SJCRH30 (cell line): ENCODE data around the gene B3GAT1. TPM values are rescaled to one million over a fixed set of nuclear protein-coding genes. Genes with fewer than 3 reads are reported as not detected.
"Not testable (repeated sequence)": the region's sequence is repeated elsewhere in the genome, so short reads cannot be mapped to it uniquely, and the experiment has no call there.

Experiments
- DNase-seq, 2 experiments: peaks; one replicate each; pipeline ENCODE4 v3.0.0-alpha.2; 2015 to 2020
- H3K27ac ChIP-seq: fragments of 250-450 bp; sonication (Bioruptor Pico); 2 replicates; pipeline ENCODE4 v1.5.1; 2020; ENCODE audit warnings: mild to moderate bottlenecking, moderate library complexity
- H3K27me3 ChIP-seq: fragments of 250-450 bp; sonication (Bioruptor Pico); 2 replicates; pipeline ENCODE4 v1.5.1; 2020; ENCODE audit warnings: mild to moderate bottlenecking, moderate library complexity
- H3K36me3 ChIP-seq: fragments of 250-450 bp; sonication (Bioruptor Pico); 2 replicates; pipeline ENCODE4 v1.5.1; 2020; ENCODE audit warnings: mild to moderate bottlenecking, moderate library complexity
- H3K4me1 ChIP-seq: fragments of 250-450 bp; sonication (Bioruptor Pico); 2 replicates; pipeline ENCODE4 v1.5.1; 2020; ENCODE audit warnings: mild to moderate bottlenecking, moderate library complexity
- H3K4me3 ChIP-seq: fragments of 250-450 bp; sonication (Bioruptor Pico); 2 replicates; pipeline ENCODE4 v1.5.1; 2020; ENCODE audit warnings: mild to moderate bottlenecking, moderate library complexity
- H3K9me3 ChIP-seq: fragments of 250-450 bp; sonication (Bioruptor Pico); replicated peaks from 2 replicates; pipeline ENCODE4 v1.5.1; 2020; ENCODE audit warnings: mild to moderate bottlenecking, moderate library complexity
- total RNA-seq: library from RNA; depleted of rRNA; stranded (reverse); fragments of >200 nt; shearing (Covaris generic); gene quantifications from 2 replicates; pipeline ENCODE4 v1.2.3, GENCODE V29; 2014; rRNA removed

Gene B3GAT1, protein sequence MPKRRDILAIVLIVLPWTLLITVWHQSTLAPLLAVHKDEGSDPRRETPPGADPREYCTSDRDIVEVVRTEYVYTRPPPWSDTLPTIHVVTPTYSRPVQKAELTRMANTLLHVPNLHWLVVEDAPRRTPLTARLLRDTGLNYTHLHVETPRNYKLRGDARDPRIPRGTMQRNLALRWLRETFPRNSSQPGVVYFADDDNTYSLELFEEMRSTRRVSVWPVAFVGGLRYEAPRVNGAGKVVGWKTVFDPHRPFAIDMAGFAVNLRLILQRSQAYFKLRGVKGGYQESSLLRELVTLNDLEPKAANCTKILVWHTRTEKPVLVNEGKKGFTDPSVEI
- not detected in 2 replicates for total RNA-seq

DNA sequence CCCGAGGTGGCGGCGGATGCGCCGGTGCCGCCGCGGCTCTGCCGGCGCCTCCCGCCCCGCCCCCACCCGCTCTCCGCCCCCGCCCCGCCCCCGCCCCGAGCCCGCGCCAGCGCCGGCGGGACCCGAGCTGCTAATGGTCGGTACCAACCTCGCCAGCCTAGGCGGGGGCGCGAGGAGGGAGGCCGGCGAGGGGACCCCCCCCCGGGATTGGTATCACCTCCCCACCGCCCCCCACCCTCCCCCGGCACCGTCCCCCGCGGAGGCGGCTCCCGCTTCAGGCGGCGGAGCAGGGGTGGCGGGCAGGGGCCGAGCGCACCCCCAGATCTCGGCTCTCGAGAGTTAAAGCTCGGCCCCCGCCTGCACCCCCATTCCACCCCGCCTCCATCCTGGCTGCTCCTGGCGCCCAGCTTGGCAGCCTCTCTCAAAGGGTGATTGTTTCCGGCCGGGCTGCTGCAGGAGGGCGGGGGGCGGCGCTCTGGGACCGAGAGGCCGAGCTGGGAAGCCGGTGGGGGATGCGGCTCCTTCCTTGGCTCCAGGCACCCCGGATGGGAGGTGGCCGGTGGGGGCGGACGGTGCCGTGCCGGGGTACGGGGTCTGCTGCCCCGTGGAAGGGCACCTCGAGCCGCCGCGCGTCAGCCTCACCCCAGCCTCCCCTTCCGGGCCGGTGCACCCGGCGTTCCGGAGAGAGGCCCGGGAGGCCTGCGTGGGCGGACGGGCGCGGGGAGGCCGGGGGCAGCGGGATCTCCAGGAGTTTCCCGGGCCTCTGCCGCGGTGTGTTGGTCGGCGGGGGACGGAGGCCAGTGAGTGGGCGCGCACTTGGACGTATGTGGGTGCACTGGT lies at the start of gene B3GAT1:
TSS of gene B3GAT1 (minus strand) at position 40 of the 840 bp plus-strand sequence. CDS start 24,583 bp downstream, outside the sequence.
- Histone ChIP-seq H3K36me3 (no peaks in the 10 kb centered on the region), H3K27ac (no peak within 1 kb of the TSS), H3K9me3 (no peaks in the 10 kb centered on the region), H3K27me3 (no peaks in the 10 kb centered on the region), H3K4me3 (no peak within 1 kb of the TSS), H3K4me1 (no peaks in the 10 kb centered on the region)
- no peak for DNase-seq

DNA sequence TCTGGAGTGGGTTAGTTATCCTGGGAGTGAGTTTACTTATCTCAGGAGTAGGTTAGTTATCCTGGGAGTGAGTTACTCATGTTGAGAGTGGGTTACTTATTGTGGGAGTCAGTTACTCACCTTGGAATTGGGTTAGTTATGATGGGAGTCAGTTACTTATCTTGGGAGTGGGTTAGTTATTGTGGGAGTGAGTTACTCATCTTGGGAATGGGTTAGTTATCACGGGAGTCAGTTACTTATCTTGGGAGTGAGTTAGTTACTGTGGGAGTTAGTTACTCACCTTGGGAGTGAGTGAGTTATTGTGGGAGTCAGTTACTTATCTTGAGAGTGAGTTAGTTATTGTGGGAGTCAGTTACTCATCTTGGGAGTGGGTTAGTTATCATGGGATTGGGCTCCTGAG lies 49.6 kb upstream of the B3GAT1 start:
- Histone ChIP-seq H3K27ac (no peak overlapping the region), H3K4me3 (no peak overlapping the region)

DNA sequence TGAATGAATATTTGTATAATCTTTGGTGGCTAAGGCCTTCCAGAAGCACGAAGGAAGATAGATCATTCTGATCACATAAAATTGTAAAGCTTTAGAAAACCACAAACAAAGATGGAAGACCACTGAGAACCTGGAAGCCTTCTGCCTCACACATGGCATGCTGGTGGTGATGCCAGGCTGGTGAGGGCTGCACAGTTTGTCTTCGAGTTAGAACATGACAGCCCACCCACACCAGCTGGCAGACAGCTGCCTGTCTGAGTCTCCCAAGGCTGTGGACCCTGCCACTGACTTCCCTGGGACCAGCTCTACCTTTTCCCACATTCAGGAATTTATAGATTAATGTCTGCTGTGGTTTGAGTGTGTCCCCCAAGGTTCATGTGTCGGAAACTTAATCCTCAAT lies 48.8 kb upstream of the B3GAT1 start:
- no peaks in the 10 kb centered on the region for H3K36me3 ChIP-seq
- no peaks in the 10 kb centered on the region for H3K4me1 ChIP-seq
- no peak overlapping the region for H3K27ac ChIP-seq
- no peak overlapping the region for H3K4me3 ChIP-seq
- H3K27me3 ChIP-seq: no peaks in the 10 kb centered on the region
- DNase-seq: no peak
- H3K9me3 ChIP-seq: no peaks in the 10 kb centered on the region

More for the DNA sequence above, 49.6 kb upstream of the B3GAT1 start:
- H3K27me3 ChIP-seq: 0 out of 2 replicates have a peak, but pooled peaks cover 3% of the 10 kb centered on the region
- DNase-seq: no peak
- H3K36me3 ChIP-seq: no peaks in the 10 kb centered on the region
- no peaks in the 10 kb centered on the region for H3K4me1 ChIP-seq
- H3K9me3 ChIP-seq: no peaks in the 10 kb centered on the region

DNA sequence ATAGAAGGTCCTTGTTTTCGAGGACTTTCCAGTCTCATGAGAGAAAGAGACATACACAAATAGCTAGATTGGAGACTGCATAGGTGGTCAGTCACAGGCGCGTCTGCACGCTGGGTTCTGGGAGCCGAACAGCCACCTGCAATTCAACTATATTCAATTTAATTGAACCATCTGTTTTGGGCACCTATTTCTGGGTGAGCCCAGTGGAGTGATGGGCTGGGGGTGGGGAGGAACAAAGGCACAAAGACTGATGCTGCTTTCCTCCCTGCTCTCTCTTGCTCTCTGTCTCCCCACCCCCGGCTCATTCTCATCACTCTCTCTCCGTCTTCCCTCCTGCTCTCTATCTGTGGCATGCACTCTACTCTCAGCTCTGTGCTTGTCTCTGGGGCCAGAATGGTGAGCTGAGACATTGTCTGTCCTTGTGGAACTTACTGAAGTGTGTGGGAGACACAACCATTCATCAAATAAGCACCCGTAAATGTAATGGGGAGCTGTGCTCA lies 48.1 kb upstream of the B3GAT1 start:
- no peaks in the 10 kb centered on the region for H3K36me3 ChIP-seq
- H3K27ac ChIP-seq: no peak overlapping the region
- no peaks in the 10 kb centered on the region for H3K27me3 ChIP-seq
- H3K4me3 ChIP-seq: no peak overlapping the region
- DNase-seq: no peak
- H3K9me3 ChIP-seq: no peaks in the 10 kb centered on the region
- no peaks in the 10 kb centered on the region for H3K4me1 ChIP-seq

GRCh38 chr11:134459246-134460061 lies 47.4 kb upstream of the B3GAT1 start:
- Histone ChIP-seq H3K27me3 (no peaks in the 10 kb centered on the region), H3K27ac (no peak overlapping the region), H3K36me3 (no peaks in the 10 kb centered on the region), H3K9me3 (no peaks in the 10 kb centered on the region), H3K4me1 (no peaks in the 10 kb centered on the region), H3K4me3 (no peak overlapping the region)
- no peak for DNase-seq

DNA sequence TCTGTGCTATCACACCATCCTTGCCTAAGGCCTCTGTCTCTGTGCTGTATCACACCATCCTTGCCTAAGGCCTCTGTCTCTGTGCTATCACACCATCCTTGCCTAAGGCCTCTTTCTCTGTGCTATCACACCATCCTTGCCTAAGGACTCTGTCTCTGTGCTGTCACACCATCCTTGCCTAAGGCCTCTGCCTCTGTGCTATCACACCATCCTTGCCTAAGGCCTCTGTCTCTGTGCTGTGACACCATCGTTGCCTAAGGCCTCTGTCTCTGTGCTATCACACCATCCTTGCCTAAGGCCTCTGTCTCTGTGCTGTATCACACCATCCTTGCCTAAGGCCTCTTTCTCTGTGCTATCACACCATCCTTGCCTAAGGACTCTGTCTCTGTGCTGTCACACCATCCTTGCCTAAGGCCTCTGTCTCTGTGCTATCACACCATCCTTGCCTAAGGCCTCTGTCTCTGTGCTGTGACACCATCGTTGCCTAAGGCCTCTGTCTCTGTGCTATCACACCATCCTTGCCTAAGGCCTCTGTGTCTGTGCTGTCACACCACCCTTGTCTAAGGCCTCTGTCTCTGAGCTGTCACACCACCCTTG lies 45.5 kb upstream of the B3GAT1 start:
- H3K4me1 ChIP-seq, H3K9me3 ChIP-seq, H3K4me3 ChIP-seq, H3K36me3 ChIP-seq, H3K27ac ChIP-seq, DNase-seq, H3K27me3 ChIP-seq: not testable (repeated sequence)

- no peak overlapping the region for H3K4me3 ChIP-seq
- no peak for DNase-seq
- no peaks in the 10 kb centered on the region for H3K27me3 ChIP-seq
- no peaks in the 10 kb centered on the region for H3K4me1 ChIP-seq
- no peaks in the 10 kb centered on the region for H3K36me3 ChIP-seq
- no peaks in the 10 kb centered on the region for H3K9me3 ChIP-seq
- H3K27ac ChIP-seq: no peak overlapping the region
Measured at GRCh38 chr11:134455516-134455915, 43.5 kb upstream of the B3GAT1 start.

DNA sequence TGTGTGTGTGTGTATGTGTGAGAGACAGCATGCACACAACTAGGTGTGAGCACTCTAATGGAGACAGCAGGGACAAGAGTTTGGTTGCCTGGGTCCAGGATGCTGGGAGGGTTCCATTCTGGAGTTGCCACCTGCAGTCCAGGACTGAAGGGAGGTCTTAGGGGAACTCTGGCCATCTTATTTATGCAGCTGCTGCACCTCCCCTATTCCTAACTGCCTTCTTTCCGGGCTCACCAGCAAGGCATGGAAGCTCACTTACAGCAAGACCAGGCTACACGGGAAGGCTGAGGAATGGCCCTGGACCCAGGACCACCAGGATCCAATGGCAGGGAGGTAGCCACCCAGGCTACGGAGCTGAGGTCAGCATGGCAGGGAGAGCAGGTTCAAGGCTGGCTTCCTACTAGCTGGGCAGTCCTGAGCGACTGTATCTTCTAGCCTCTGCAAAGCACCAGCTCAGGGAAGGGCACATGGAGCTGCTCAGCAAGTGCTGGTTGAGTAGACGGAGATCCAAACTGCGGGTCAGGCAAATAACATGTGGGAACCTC lies 42.2 kb upstream of the B3GAT1 start:
- Histone ChIP-seq H3K4me1 (no peaks in the 10 kb centered on the region), H3K9me3 (no peaks in the 10 kb centered on the region), H3K27me3 (no peaks in the 10 kb centered on the region), H3K36me3 (no peaks in the 10 kb centered on the region), H3K4me3 (no peak overlapping the region), H3K27ac (no peak overlapping the region)
- no peak for DNase-seq

GRCh38 chr11:134453441-134453840 lies 41.4 kb upstream of the B3GAT1 start:
- Histone ChIP-seq H3K27ac (no peak overlapping the region), H3K27me3 (no peaks in the 10 kb centered on the region), H3K4me1 (no peaks in the 10 kb centered on the region), H3K4me3 (no peak overlapping the region), H3K9me3 (no peaks in the 10 kb centered on the region), H3K36me3 (no peaks in the 10 kb centered on the region)
- DNase-seq: no peak

DNA sequence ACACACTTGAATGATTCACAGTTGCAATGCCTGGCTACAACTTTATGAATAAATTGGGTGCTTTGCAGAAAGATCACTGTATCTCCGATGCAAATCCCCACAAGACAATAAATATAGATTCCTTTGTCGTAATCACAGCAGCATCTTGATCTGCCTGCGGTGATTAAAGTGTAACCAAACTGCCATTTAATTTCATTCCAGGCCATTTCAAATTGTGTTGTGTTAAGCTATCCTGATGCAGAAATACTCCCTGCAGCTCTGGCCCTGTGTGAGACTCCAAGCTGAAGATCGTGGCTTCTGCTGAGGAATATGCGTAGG lies 40.8 kb upstream of the B3GAT1 start:
- H3K36me3 ChIP-seq: no peaks in the 10 kb centered on the region
- H3K27me3 ChIP-seq: no peaks in the 10 kb centered on the region
- H3K27ac ChIP-seq: no peak overlapping the region
- H3K4me3 ChIP-seq: no peak overlapping the region
- no peaks in the 10 kb centered on the region for H3K4me1 ChIP-seq
- DNase-seq: no peak
- no peaks in the 10 kb centered on the region for H3K9me3 ChIP-seq

DNA sequence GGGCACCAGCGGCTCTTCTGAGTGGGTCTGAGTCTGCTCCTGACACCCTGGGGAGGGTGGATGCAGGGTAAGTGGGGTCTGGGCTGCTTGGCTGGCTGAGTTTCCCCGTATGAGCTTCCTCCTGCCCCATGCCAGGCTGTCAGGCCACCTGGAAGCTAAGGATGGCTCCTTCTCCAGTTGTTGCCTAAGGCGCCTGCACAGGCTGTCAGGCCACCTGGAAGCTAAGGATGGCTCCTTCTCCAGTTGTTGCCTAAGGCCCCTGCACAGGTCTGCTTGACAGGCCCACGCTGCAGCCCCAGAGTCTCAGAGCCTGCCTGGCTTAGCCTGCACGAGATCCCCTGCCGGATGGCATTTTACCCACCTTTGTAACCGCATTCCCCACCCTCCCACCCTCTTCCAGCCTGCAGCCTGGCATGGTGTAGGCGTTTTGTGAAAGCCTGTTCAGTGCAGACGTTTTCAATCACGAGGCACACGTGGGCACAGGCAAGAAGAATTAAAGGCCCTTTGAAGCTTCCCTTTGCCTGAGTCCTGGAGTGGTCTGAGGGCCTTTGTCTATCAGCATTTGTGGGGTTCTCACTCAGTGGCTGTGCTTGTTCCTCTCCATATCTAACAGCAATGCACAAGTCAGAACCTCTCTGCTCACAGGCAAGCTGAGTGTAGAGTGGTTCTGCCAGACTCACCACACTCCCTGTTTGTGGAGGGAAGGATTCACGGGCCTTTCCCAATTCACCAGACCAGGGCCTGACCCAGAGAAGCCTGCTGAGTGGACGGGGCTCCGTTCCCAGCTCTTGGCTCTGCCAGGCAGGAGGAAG lies 40.2 kb upstream of the B3GAT1 start:
- Histone ChIP-seq H3K27me3 (no peaks in the 10 kb centered on the region), H3K36me3 (no peaks in the 10 kb centered on the region), H3K27ac (no peak overlapping the region), H3K4me3 (no peak overlapping the region), H3K4me1 (no peaks in the 10 kb centered on the region), H3K9me3 (no peaks in the 10 kb centered on the region)
- DNase-seq: no peak

GRCh38 chr11:134450186-134450585 lies 38.1 kb upstream of the B3GAT1 start:
- Histone ChIP-seq H3K36me3 (no peaks in the 10 kb centered on the region), H3K9me3 (no peaks in the 10 kb centered on the region), H3K4me1 (no peaks in the 10 kb centered on the region), H3K27me3 (no peaks in the 10 kb centered on the region), H3K27ac (no peak overlapping the region), H3K4me3 (no peak overlapping the region)
- no peak for DNase-seq

GRCh38 chr11:134449713-134450112 lies 37.7 kb upstream of the B3GAT1 start:
- no peak for DNase-seq
- Histone ChIP-seq H3K4me3 (no peak overlapping the region), H3K36me3 (no peaks in the 10 kb centered on the region), H3K27ac (no peak overlapping the region), H3K9me3 (no peaks in the 10 kb centered on the region), H3K27me3 (no peaks in the 10 kb centered on the region), H3K4me1 (no peaks in the 10 kb centered on the region)

DNA sequence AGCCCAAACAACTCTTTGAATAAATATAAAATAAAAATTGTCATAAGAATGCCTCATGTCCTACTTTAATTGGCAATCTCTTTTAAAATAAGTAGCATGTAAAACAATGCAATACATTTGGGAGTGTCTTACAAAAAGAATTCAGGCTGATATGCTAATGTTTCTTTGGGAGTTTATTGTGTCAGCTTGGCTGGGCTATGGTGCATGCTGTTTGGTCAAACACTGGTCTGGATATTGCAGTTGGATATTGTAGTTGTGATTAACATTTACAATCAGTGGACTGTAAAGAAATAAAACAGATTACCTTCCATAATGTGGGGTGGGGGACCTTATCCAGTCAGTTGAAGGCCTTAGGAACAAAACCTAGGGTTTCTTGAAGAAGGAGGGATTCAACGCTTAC lies 37.0 kb upstream of the B3GAT1 start:
- Histone ChIP-seq H3K36me3 (no peaks in the 10 kb centered on the region), H3K4me1 (no peaks in the 10 kb centered on the region), H3K9me3 (no peaks in the 10 kb centered on the region), H3K4me3 (no peak overlapping the region), H3K27me3 (no peaks in the 10 kb centered on the region), H3K27ac (no peak overlapping the region)
- no peak for DNase-seq
